Measurements from ENCODE around the gene CREB5. TPM values are rescaled to one million over a fixed set of nuclear protein-coding genes. Genes with fewer than 3 reads are reported as not detected.
A peak's percentile ranks its signal among the peaks of the same experiment; 100 is the strongest.

The CREB5 gene
- total RNA-seq, 2 donors from 2014 or later: 0.72 TPM; not detected in 1

- ATAC-seq (peak in 1 of 2 donors; percentile 43), DNase-seq (ENCODE audit: low spot score in 2 of 2) (no peak)
- Mint-ChIP-seq H3K36me3 (peaks cover 10 to 16% of the 10 kb centered on the region in 2 donors), H3K27ac (no peak overlapping the region), H3K9me3 (peaks cover 15 to 18% of the 10 kb centered on the region in 2 donors)
Measured at GRCh38 chr7:28661826-28662595, 249.7 kb downstream of the CREB5 start.

- DNase-seq (ENCODE audit: low spot score in 2 of 2): no peak
- H3K36me3 Mint-ChIP-seq: peaks cover 4 to 8% of the 10 kb centered on the region in 2 donors
- peaks cover under 1 to 6% of the 10 kb centered on the region in 2 donors for H3K9me3 Mint-ChIP-seq
- peak in 1 of 2 donors; percentile 41 for ATAC-seq
- no peak overlapping the region for H3K27ac Mint-ChIP-seq
Measured at GRCh38 chr7:28666154-28666553, 253.8 kb downstream of the CREB5 start.

DNA sequence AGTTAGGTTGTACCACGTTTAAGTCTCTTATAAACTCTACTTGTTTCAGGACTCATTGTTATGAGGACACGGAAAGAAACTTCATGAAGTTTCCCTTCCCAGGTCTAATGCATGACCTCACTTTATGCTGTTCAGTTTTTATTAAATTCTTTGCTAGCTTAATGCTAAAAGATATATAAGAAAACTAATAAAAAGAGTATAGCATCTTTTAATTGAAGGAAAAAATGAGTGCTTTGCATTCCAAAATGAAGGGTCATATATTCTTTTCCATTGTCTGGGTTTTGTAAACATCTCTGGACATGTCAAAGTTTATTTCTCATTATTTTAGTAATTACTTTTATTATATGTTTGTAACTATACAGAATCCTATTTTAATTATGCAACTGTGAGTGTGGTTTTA lies 255.8 kb downstream of the CREB5 start:
- DNase-seq (ENCODE audit: low spot score in 2 of 2) (no peak), ATAC-seq (no peak)
- Mint-ChIP-seq H3K36me3 (no peaks in the 10 kb centered on the region), H3K27ac (no peak overlapping the region), H3K9me3 (peaks cover 0 to 3% of the 10 kb centered on the region in 2 donors)

GRCh38 chr7:28669330-28669729 lies 257.0 kb downstream of the CREB5 start:
- H3K9me3 Mint-ChIP-seq: no peaks in the 10 kb centered on the region
- no peak overlapping the region for H3K27ac Mint-ChIP-seq
- DNase-seq (ENCODE audit: low spot score in 2 of 2) (no peak), ATAC-seq (no peak)
- no peaks in the 10 kb centered on the region for H3K36me3 Mint-ChIP-seq

DNA sequence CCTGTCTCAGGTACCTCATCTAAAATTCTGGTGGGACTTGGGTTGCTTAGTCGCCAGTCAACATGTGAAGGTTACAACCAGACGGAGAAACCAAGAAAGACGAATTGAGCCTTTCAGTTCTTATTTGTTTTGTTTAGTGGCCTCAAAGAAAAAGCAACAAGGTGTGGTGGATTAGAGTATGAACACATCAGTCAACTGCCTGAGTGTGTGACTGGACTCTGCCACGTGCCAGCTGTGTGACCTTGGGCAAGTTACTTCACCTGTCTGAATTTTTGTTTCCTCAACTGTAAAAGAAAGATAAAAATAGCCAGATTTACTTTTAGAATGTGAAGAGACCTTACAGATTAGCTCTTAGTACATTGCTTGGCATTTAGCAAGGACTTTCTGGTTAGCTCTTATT lies 259.2 kb downstream of the CREB5 start:
- DNase-seq (ENCODE audit: low spot score in 2 of 2) (no peak), ATAC-seq (no peak)
- no peaks in the 10 kb centered on the region for H3K9me3 Mint-ChIP-seq
- H3K27ac Mint-ChIP-seq: no peak overlapping the region
- no peaks in the 10 kb centered on the region for H3K36me3 Mint-ChIP-seq

DNA sequence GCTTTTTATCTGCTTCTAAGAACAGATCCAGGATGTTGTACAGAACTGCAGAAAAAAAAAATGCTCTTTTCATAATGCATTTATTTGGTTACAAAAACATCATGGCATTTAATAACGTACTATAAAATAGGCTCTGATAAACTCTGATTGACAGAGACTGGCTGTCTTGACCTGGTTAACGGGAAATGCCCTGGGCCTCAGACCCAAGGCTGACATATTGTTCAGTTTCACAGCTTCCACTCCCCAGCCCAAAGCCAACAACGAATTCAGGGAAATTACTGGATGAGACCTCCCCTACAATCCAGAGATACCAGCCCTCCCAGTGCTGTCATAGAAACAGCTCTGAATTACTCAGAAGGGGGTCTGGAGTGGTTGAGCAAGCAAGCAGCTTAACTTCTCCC lies 260.1 kb downstream of the CREB5 start:
- Mint-ChIP-seq H3K9me3 (no peaks in the 10 kb centered on the region), H3K36me3 (no peaks in the 10 kb centered on the region), H3K27ac (no peak overlapping the region)
- DNase-seq (ENCODE audit: low spot score in 2 of 2) (no peak), ATAC-seq (no peak)

GRCh38 chr7:28674359-28674782 lies 262.1 kb downstream of the CREB5 start:
- DNase-seq (ENCODE audit: low spot score in 2 of 2): no peak
- Mint-ChIP-seq H3K27ac (no peak overlapping the region), H3K9me3 (no peaks in the 10 kb centered on the region)

DNA sequence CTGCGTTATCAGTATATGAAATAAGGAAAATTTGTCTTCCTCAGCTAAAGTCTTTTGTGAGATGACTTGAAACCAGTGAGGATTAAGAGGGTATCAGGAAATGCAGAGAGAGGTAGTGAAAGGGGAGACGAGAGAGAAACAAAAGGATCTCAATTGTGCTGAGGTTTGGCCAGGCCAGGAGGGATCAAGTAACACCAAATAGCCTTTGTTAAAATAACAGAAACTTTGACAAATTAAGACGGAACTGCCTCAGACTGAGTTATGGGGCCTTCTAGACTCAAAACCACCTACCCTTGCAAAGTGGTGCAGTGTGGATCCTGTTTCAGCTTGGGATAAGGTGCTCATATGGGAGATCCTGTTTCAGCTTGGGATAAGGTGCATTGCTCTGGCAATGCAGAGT lies 263.1 kb downstream of the CREB5 start:
- Mint-ChIP-seq H3K36me3 (no peaks in the 10 kb centered on the region), H3K27ac (no peak overlapping the region)
- no peak for ATAC-seq

More at GRCh38 chr7:28674359-28674782, 262.1 kb downstream of the CREB5 start:
- ATAC-seq: no peak
- no peaks in the 10 kb centered on the region for H3K36me3 Mint-ChIP-seq

GRCh38 chr7:28677668-28678067 lies 265.4 kb downstream of the CREB5 start:
- H3K27ac Mint-ChIP-seq: no peak overlapping the region
- ATAC-seq (no peak), DNase-seq (ENCODE audit: low spot score in 2 of 2) (no peak)
- no peaks in the 10 kb centered on the region for H3K9me3 Mint-ChIP-seq
- H3K36me3 Mint-ChIP-seq: no peaks in the 10 kb centered on the region

More for the DNA sequence above, 263.1 kb downstream of the CREB5 start:
- no peak for DNase-seq (ENCODE audit: low spot score in 2 of 2)
- no peaks in the 10 kb centered on the region for H3K9me3 Mint-ChIP-seq

- Mint-ChIP-seq H3K27ac (no peak overlapping the region), H3K36me3 (no peaks in the 10 kb centered on the region), H3K9me3 (no peaks in the 10 kb centered on the region)
- no peak for ATAC-seq
- DNase-seq (ENCODE audit: low spot score in 2 of 2): no peak
Measured at GRCh38 chr7:28678431-28678965, 266.2 kb downstream of the CREB5 start.

DNA sequence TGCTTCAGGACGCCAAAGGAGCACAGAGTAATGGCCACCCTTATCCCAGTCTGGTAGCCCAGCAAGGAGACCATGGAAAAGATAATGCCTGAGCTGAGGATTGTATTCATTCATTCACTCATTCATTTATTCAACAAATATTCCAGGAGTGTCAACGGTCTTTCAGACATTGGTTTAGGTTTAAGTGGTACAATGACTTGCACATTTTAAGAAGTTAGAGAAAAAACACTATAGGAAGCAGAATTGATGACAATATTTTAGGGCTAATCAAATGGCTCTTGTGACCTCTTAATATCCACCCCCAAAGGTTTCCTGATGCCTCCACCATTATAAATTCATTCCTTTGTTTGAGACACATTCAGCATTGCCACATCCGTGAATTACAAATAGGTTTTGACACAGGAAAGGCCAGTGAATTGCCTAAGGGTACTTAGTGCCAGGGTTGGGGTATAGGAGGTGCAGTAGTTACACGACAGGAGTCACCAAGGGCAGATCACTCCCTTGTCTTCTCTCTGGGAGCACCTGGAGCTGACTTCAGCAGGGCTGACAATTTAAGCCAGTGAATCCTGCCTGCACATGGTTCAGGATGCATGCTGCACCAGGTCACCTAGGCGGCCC lies 269.5 kb downstream of the CREB5 start:
- ATAC-seq: no peak
- Mint-ChIP-seq H3K9me3 (no peaks in the 10 kb centered on the region), H3K27ac (no peak overlapping the region), H3K36me3 (no peaks in the 10 kb centered on the region)
- no peak for DNase-seq (ENCODE audit: low spot score in 2 of 2)

- ATAC-seq (no peak), DNase-seq (ENCODE audit: low spot score in 2 of 2) (no peak)
- H3K36me3 Mint-ChIP-seq: no peaks in the 10 kb centered on the region
- no peak overlapping the region for H3K27ac Mint-ChIP-seq
- H3K9me3 Mint-ChIP-seq: no peaks in the 10 kb centered on the region
Measured at GRCh38 chr7:28682801-28683200, 270.5 kb downstream of the CREB5 start.

DNA sequence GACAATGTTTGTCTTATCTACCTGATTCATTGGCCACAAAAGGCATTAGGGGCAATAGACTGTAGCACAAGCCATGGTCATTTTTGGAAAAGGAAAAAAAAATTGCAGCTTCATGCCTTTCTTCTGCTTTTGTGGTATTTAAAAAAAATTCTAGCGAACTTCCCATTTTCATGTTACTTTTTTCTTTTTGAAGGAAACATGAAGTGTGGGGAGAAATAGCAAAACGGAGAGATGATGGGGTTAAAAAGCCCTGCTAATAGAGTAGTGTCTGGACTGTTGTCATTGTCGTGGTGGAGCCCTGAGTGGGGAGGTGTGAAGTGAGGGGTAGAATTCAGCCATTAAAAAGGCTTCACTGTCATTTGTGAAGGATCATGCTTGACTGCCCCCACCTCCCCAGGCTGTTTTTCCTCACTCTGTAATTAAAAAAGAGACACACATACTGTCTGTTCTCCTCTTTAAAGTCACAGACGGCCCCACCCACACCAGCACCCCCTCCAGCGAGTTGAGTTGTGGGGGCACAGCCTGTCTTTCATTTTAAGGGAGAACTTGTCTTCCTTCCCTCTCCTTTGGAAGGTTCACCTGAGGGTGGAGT lies 272.4 kb downstream of the CREB5 start:
- Mint-ChIP-seq H3K36me3 (no peaks in the 10 kb centered on the region), H3K27ac (no peak overlapping the region), H3K9me3 (no peaks in the 10 kb centered on the region)
- DNase-seq (ENCODE audit: low spot score in 2 of 2) (no peak), ATAC-seq (no peak)

- H3K27ac Mint-ChIP-seq: no peak overlapping the region
- ATAC-seq (no peak), DNase-seq (ENCODE audit: low spot score in 2 of 2) (no peak)
- no peaks in the 10 kb centered on the region for H3K9me3 Mint-ChIP-seq
- H3K36me3 Mint-ChIP-seq: no peaks in the 10 kb centered on the region
Measured at GRCh38 chr7:28685242-28685643, 272.9 kb downstream of the CREB5 start.

DNA sequence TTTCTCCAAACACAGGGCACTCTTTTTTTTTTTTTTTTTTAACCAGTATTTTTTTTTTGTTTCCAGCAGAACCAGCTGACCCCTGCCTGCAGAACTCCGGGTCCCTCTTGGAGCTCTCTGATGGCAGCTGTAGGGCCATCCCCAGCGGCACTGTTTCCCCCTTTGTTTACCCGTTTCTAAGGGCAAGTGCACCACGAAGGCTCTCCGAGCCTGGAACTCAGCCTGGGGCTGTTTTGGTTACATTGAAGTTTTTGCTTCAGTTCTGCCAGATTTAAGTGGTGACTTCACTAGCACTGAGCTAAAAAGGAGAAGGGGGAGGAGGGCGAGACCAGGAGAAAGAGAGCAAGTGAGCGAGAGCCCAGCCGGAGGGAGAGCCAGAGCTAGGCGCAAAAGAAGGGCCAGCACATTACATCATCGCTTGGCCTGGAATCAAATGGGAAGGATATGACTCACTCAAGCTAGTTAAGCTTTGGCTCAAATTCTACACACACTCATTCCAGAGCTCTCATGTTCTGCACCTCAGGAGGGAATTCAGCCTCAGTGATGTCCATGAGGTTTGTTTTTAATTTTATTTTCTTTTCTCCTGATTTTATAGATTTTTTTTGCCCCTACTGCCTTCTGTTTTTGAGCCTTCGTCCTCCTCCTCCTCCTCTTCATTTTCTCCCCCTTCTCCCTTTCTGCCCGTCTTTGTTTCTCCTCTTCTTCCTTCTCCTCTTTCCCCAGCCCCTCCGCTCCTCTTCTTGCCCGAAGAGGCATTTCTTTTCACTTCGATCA lies 273.5 kb downstream of the CREB5 start:
- H3K9me3 Mint-ChIP-seq: no peaks in the 10 kb centered on the region
- no peak overlapping the region for H3K27ac Mint-ChIP-seq
- ATAC-seq: peak; percentile 50 to 73
- H3K36me3 Mint-ChIP-seq: no peaks in the 10 kb centered on the region
- DNase-seq (ENCODE audit: low spot score in 2 of 2): no peak

- H3K9me3 Mint-ChIP-seq: no peaks in the 10 kb centered on the region
- no peak for DNase-seq (ENCODE audit: low spot score in 2 of 2)
- no peak overlapping the region for H3K27ac Mint-ChIP-seq
- H3K36me3 Mint-ChIP-seq: no peaks in the 10 kb centered on the region
- no peak for ATAC-seq
Measured at GRCh38 chr7:28686418-28686800, 274.1 kb downstream of the CREB5 start.

DNA sequence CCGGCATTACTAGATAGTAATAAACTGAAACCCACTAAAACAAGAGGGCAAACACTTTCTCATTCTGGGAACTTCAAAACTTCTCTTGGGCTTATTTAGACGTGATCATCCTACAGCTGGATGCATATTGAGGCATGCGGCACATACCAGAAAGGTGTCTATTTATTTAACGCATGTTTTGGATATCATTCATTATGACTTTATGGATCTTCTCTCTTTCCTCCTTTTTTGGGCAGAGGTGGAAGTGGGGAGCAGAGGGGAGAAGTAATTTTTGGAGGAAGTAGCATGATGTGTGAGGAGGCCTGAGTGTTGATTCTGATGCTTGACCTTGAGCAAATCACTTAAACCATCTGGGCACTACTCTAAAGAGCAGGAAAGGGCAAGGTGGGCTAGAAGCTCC lies 275.2 kb downstream of the CREB5 start:
- no peaks in the 10 kb centered on the region for H3K9me3 Mint-ChIP-seq
- H3K27ac Mint-ChIP-seq: no peak overlapping the region
- ATAC-seq: no peak
- no peaks in the 10 kb centered on the region for H3K36me3 Mint-ChIP-seq
- DNase-seq (ENCODE audit: low spot score in 2 of 2): no peak
